AG09309 (cell line): ENCODE results near the gene EEF1AKMT3.

Source experiments
- DNase-seq: peaks from one replicate; pipeline ENCODE4 v3.0.0-alpha.2; 2010; ENCODE audit warnings: low read depth
- H3K4me3 ChIP-seq: 2 replicates; pipeline ENCODE4 v1.5.1; 2011; ENCODE audit warnings: mild to moderate bottlenecking, low read depth, low read length, moderate library complexity; ENCODE audit not compliant: control insufficient read depth
- TF ChIP-seq, protein P1 (sequence below): IDR thresholded peaks from 2 replicates; pipeline ENCODE4 v1.5.1; 2011; ENCODE audit warnings: mild to moderate bottlenecking, low read depth, low read length, inconsistent platforms; ENCODE audit not compliant: insufficient read depth, control insufficient read depth; ENCODE audit errors: missing control alignments

Gene EEF1AKMT3

DNA sequence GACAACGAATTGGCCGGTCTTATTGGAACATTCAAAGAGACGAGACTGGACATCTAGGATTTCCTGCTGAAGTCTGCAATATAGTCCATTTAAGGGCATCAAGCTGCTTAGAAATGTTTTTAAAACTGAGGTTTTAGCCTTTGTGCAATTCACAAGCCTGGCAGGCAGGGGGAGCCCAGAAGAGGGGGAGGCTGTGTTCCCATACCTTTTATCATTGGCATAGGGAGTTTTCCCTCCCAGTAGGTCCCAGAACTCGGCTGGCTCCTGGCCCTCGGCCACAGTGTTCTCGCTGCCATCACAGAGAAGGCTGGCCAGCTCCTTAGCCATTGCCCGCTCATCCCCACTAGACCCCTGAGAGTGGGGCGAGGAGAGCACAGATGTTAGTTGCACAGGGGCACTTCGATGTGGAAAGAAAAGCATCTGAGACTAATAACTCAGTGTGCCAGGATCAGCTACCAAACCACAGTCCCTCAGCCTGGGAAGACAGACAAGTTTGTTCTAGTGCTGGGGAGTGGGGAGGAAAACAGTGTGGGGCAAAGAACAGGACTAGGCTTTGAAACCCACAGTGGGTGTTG lies 31.0 kb downstream of the EEF1AKMT3 start:
- H3K4me3 ChIP-seq, result no peak overlapping the region
- TF ChIP-seq, protein P1, sequence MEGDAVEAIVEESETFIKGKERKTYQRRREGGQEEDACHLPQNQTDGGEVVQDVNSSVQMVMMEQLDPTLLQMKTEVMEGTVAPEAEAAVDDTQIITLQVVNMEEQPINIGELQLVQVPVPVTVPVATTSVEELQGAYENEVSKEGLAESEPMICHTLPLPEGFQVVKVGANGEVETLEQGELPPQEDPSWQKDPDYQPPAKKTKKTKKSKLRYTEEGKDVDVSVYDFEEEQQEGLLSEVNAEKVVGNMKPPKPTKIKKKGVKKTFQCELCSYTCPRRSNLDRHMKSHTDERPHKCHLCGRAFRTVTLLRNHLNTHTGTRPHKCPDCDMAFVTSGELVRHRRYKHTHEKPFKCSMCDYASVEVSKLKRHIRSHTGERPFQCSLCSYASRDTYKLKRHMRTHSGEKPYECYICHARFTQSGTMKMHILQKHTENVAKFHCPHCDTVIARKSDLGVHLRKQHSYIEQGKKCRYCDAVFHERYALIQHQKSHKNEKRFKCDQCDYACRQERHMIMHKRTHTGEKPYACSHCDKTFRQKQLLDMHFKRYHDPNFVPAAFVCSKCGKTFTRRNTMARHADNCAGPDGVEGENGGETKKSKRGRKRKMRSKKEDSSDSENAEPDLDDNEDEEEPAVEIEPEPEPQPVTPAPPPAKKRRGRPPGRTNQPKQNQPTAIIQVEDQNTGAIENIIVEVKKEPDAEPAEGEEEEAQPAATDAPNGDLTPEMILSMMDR, result peak; percentile 82
- peak; percentile 17 for DNase-seq

GRCh38 chr12:57806677-57807076 lies 34.3 kb downstream of the EEF1AKMT3 start:
- H3K4me3 ChIP-seq, result no peak overlapping the region
- TF ChIP-seq, protein P1, result no peak
- DNase-seq, result no peak

DNA sequence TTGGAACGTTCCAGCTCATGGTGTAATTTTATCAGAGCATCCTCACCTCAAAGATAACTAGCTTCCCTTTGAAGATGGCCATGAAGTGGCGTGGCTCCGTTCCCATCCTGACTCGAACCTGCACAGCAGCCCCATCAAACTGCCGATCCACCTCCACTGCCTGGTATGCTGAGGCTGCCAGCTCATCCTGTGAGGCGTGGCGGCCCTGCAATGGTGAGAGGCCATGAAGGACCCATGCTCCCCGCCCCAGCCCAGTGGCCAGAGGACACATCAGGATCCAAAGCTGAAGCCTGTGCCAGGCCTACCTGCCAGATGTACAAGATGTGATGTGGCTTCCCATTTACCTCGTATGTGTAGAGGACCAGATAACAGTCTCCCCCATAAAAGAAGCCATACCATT lies 34.9 kb downstream of the EEF1AKMT3 start:
- TF ChIP-seq, protein P1, result no peak
- DNase-seq, result no peak
- H3K4me3 ChIP-seq, result no peak overlapping the region

DNA sequence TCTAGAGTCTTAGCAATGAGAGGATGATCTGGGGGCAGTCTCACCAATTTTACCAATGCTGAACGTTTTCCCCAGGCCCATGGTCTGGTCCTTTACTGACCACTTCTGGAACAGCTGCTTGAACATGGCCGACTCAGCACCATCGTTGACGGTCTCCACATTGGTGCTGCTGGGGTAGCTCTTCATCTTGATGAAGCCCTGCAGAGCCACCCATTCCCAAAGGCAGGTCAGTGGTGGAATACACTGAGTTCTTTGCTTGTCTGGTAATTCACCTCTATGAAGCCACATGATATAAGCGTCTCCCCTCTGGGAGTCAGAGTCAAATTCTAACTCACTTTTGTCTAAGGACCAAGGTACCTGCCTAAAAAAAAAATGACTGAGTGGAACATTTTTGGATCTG lies 35.9 kb downstream of the EEF1AKMT3 start:
- TF ChIP-seq, protein P1, result no peak
- no peak overlapping the region for H3K4me3 ChIP-seq
- DNase-seq, result no peak

DNA sequence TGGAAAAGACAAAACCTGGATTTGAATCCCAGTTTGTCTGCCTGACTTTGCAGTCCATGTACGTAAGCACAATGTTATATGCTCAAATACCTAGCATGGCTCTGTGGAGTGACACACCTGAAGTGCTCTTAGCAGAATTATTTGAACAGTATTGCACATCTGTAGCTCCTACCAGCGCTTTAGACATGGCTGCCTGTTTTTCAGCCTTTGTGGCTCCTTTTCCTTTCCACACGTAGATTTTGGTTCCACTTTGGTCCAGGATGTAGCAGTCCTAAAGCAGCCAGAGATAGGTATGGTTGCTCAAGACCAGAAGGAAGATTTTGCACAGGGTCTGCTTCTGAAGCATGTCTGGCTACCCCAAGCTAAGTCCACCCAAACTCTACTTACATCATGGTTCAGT lies 37.0 kb downstream of the EEF1AKMT3 start:
- no peak for DNase-seq
- TF ChIP-seq, protein P1, result no peak

GRCh38 chr12:57810450-57810849 lies 38.0 kb downstream of the EEF1AKMT3 start:
- TF ChIP-seq, protein P1, result no peak
- DNase-seq, result no peak
- H3K4me3 ChIP-seq, result no peak overlapping the region

More for the DNA sequence above, 37.0 kb downstream of the EEF1AKMT3 start:
- no peak overlapping the region for H3K4me3 ChIP-seq

DNA sequence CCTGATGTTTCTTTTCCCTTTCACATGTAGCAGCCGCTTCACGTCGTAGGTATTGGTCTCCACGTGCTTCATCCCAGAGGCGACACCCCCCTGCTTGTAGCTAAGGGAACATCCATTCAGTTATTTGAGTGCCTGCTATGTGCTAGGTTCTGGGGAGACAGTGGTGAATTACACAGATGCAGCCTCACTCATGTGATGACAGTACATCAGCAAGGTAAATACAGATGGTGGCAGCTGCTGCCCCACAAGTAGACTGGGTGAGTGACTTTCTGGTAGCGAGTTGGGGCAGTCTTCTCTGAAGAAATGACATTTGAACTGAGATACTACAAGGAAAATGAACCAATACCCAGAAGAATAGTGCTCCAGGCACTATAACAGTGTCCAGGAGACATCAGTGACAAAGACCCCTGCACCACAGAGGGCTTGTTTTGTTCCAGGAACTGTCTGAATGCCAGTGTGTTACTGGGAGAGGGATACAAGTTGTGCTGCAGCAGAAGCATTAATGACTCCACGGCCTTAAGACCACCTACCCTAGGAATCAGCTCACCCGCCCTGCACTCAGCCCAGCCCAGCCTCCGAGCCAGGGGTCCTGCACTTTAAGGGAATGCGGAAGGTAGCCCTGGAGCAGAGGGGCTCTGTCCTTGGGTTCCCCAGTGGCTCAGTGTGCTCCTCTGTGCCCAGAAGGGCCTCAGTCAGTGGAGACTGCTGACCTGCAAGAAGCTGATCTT lies 38.8 kb downstream of the EEF1AKMT3 start:
- H3K4me3 ChIP-seq, result no peak overlapping the region
- no peak for DNase-seq
- TF ChIP-seq, protein P1, result no peak
